ENCODE measurements around the gene ACSS1.

ACSS1 gene

DNA sequence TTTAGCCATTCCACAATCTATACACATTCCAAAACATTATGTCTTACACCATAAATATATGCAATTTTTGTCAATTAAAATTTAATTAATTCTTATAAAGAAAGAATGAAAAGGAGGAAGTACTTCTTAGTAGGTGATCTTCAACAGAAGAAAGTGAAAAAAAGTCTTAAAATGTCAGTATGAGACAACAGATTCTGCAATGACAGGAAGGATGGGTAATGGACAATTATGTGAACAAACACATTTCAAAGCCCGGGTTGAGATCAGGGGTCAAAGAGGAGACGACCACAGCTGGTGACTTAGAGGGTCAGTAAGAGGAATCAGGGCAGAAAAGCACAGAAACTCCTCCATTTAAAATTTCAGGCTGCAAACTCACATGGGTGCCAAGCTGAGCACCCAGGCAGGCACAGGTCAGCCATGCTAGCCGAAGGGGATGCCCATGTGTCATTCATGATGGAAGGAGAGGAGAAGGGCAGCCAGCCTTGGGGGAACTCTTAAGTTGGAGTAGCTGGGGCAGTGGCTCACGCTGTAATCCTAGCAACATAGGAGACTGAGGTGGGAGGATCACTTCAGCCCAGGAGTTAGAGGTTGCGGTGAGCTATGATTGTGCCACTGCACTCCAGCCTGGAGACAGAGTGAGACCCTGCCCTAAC, 13.0 kb upstream of the ACSS1 start:
- Histone ChIP-seq H3K27me3 (replicated peaks) (peaks cover 33% of the 10 kb centered on the region), H3K4me3 (ENCODE audit: low read depth, low read length) (no peak overlapping the region), H3K27ac (no peak overlapping the region), H3K36me3 (replicated peaks) (no peaks in the 10 kb centered on the region)
- TF ChIP-seq, protein P1, sequence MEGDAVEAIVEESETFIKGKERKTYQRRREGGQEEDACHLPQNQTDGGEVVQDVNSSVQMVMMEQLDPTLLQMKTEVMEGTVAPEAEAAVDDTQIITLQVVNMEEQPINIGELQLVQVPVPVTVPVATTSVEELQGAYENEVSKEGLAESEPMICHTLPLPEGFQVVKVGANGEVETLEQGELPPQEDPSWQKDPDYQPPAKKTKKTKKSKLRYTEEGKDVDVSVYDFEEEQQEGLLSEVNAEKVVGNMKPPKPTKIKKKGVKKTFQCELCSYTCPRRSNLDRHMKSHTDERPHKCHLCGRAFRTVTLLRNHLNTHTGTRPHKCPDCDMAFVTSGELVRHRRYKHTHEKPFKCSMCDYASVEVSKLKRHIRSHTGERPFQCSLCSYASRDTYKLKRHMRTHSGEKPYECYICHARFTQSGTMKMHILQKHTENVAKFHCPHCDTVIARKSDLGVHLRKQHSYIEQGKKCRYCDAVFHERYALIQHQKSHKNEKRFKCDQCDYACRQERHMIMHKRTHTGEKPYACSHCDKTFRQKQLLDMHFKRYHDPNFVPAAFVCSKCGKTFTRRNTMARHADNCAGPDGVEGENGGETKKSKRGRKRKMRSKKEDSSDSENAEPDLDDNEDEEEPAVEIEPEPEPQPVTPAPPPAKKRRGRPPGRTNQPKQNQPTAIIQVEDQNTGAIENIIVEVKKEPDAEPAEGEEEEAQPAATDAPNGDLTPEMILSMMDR (IDR thresholded peaks at IDR 0.05; ENCODE audit: low read depth, low read length, missing control alignments): no peak
- no peak for DNase-seq
- in situ Hi-C loops (cut with HindIII; ENCODE audit: low pct_ligation_motif_present, low sequenced_read_pairs): no loop called here

DNA sequence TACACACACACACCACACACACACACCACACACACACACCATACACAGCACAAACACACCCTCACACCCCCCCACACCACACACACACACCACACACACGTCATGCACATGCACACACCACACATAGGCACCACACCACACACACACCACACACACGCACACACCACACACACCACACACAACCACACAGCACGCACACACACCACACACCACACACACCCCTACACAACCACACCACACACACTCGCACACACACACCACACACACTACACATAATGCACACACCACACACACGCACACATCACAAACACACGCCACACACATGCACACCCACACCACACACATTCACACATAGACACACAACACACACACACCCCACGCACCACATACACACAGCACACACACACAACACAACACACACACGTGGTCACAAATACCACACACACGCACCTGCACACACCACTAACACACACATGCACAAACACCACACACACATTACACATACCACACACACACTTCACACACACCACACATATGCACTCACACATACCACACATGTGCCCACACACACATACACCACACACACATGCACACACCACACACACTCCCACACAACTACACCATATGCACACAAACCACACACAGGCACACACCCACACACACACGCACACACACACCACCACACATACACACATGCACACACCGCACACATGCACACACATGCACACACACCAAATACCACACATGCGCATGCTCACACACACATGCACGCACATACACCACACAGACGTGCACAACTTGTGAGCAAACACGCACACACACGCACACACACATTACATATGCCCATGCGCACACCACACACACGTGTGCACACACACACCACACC, 9.4 kb upstream of the ACSS1 start:
- peaks cover 32% of the 10 kb centered on the region for H3K27me3 ChIP-seq (replicated peaks)

DNA sequence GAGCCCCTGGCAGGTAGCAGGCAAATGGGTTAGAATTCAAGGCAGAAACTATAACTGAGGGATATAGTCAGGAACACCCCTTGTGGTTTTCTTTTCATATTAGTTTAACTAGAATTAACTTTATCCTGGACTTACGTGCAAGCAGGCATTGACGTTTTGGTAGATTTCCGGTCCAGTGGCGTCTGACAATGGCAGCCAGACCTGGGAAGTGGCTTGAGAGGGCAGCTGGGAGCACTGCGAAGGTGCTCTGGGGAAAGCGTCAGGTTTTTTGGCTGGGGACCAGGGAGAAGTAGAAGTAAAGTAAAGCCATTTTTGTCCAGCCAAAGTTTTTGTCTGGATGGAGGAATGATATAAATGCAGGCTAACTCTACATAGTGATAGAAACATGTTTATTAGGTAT, 8.4 kb upstream of the ACSS1 start:
- H3K27me3 ChIP-seq (replicated peaks): peaks cover 29% of the 10 kb centered on the region
- TF ChIP-seq, protein P1 (IDR thresholded peaks at IDR 0.05; ENCODE audit: low read depth, low read length, missing control alignments): no peak
- no peak overlapping the region for H3K27ac ChIP-seq
- in situ Hi-C loops (cut with HindIII; ENCODE audit: low pct_ligation_motif_present, low sequenced_read_pairs): no loop called here
- DNase-seq: no peak
- no peak overlapping the region for H3K4me3 ChIP-seq (ENCODE audit: low read depth, low read length)
- H3K36me3 ChIP-seq (replicated peaks): no peaks in the 10 kb centered on the region

More for the DNA sequence above, 9.4 kb upstream of the ACSS1 start:
- Histone ChIP-seq H3K36me3 (replicated peaks) (no peaks in the 10 kb centered on the region), H3K27ac (no peak overlapping the region), H3K4me3 (ENCODE audit: low read depth, low read length) (no peak overlapping the region)
- TF ChIP-seq, protein P1 (IDR thresholded peaks at IDR 0.05; ENCODE audit: low read depth, low read length, missing control alignments): no peak
- in situ Hi-C loops (cut with HindIII; ENCODE audit: low pct_ligation_motif_present, low sequenced_read_pairs): no loop called here
- no peak for DNase-seq

DNA sequence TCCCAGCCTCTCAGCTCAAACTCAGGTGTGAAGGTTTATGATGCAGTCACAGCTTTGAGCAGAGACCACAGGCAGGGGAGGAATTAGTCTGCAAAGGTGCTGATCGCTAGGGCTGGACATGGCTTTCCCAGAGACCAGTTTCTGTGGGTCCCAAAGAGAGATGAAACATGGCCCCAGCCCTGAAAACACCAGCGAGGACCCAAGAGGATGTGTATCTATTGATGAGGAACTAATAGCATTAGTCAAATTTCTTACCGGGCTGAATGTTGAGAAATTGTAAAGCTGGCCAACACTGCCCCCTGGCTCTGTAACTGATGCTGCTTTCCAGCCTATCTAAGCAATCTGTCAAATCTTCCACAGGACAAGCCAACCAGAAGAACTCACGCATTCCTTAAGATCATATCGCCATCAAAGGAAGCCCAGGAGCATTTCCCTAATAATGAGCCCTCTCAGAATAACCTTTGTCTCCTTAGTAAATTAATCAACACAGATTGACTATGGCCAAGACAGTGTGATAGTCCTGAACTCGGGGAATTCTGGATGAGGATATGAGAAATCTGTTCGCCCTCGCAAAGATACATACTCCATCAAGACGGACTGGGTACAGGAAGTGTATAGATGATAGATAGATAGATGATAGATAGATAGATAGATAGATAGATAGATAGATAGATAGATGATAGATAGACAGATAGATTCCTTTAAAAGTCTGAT, 7.8 kb upstream of the ACSS1 start:
- Histone ChIP-seq H3K27ac (no peak overlapping the region), H3K4me3 (ENCODE audit: low read depth, low read length) (no peak overlapping the region), H3K27me3 (replicated peaks) (peaks cover 27% of the 10 kb centered on the region), H3K36me3 (replicated peaks) (no peaks in the 10 kb centered on the region)
- in situ Hi-C loops (cut with HindIII; ENCODE audit: low pct_ligation_motif_present, low sequenced_read_pairs): no loop called here
- TF ChIP-seq, protein P1 (IDR thresholded peaks at IDR 0.05; ENCODE audit: low read depth, low read length, missing control alignments): peak; percentile 83
- DNase-seq: peak; percentile 34

DNA sequence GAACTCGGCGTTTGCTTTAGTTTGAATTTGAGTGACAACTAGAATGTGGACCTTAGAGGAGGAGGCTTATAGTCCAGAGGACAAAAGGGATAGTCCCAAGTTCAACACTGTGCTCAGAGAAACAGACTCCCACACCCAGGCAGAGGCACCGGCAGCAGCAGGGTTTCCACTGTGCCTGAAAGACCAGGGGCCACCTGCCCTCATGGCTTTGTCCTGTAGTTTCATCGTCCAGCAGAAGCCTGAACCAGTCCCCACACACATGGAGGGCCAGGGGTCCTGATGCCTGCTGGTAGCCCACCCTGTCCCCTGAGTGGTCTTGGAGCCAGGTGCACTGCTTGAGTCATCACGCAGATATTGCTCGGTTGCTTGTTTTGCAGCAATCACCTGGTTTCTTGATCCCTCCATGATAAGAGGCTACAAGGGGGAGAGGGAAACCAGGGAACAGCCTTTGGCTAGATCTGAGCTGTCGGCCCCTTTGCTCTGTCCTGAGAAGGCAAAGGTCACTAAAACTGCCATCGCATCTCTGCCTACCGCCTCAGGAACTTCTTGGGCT, 7.2 kb upstream of the ACSS1 start:
- in situ Hi-C loops (cut with HindIII; ENCODE audit: low pct_ligation_motif_present, low sequenced_read_pairs): no loop called here
- Histone ChIP-seq H3K36me3 (replicated peaks) (no peaks in the 10 kb centered on the region), H3K27me3 (replicated peaks) (peaks cover 27% of the 10 kb centered on the region), H3K4me3 (ENCODE audit: low read depth, low read length) (no peak overlapping the region), H3K27ac (no peak overlapping the region)
- no peak for DNase-seq
- TF ChIP-seq, protein P1 (IDR thresholded peaks at IDR 0.05; ENCODE audit: low read depth, low read length, missing control alignments): no peak
